Body of pancreas (tissue), 4 donors: ENCODE data around the gene HACD1. TPM values are rescaled to one million over a fixed set of nuclear protein-coding genes. Genes with fewer than 3 reads are reported as not detected.
"Not testable (repeated sequence)": the region's sequence is repeated elsewhere in the genome, so short reads cannot be mapped to it uniquely, and the experiment has no call there.

ENCODE experiments used
- ATAC-seq: fragments of 150-250 bp; one replicate; pipeline ENCODE4 v1.9.1; 2016
- DNase-seq, 4 donors: peaks; one replicate each; pipeline ENCODE4 v3.0.0-alpha.2; 2019
- H3K27ac ChIP-seq, 4 donors: fragments of 200-600 bp; sonication (generic); 1 replicate in 3 of 4; 2 replicates in 1 of 4; pipeline versions ENCODE4 v1.5.1 to v1.6.1; 2016 to 2019; ENCODE audit warnings: mild to moderate bottlenecking in 1 of 4, mixed read lengths in 1 of 4, moderate library complexity in 1 of 4
- H3K27me3 ChIP-seq, 2 donors: fragments of 200-600 bp; sonication (generic); one replicate each; pipeline ENCODE4 v1.6.0; 2016; ENCODE audit warnings: mild to moderate bottlenecking in 1 of 2
- H3K36me3 ChIP-seq, 2 donors: fragments of 200-600 bp; sonication (generic); replicated peaks in 1 of 2; 2 replicates each; pipeline ENCODE4 v1.5.1; 2016; ENCODE audit warnings: low read depth in 2 of 2; ENCODE audit not compliant: insufficient read depth in 1 of 2
- H3K4me1 ChIP-seq: fragments of 200-600 bp; sonication (generic); one replicate; pipeline ENCODE4 v1.6.0; 2016
- H3K4me3 ChIP-seq, 2 donors: fragments of 200-600 bp; sonication (generic); 1 replicate in 1 of 2; 2 replicates in 1 of 2; pipeline ENCODE4 v1.5.1; 2016 to 2019
- H3K9me3 ChIP-seq, 3 donors: fragments of 200-600 bp; sonication (generic); 1 replicate in 2 of 3; 2 replicates in 1 of 3; pipeline ENCODE4 v1.5.1; 2016
- CTCF ChIP-seq, 7 experiments: fragments of 450-650 bp in 4 of 7; fragments of 200-600 bp in 3 of 7; sonication (generic) in 3 of 7; IDR thresholded peaks; one replicate each; pipeline ENCODE4 v1.5.1; 2016 to 2019; ENCODE audit warnings: antibody characterized with exemption in 7 of 7
- POLR2A ChIP-seq, 3 donors: fragments of 450-650 bp; IDR thresholded peaks; one replicate each; pipeline ENCODE4 v1.6.1; 2016; ENCODE audit warnings: antibody characterized with exemption in 3 of 3, mild to moderate bottlenecking in 2 of 3
- WGBS, 2 donors: methylation state at CpG; one replicate each; pipeline ENCODE4 v1.1.5; 2017; 5-methylcytosine and 5-hydroxymethylcytosine counted together
- intact Hi-C: fragments of 100-400 bp; cut with DNase I; formaldehyde crosslinking; loops from one replicate; pipeline ENCODE4 v1.15.1; 2023
- total RNA-seq, 2 donors: library from RNA; depleted of rRNA; stranded (reverse); fragments of >200 nt; gene quantifications; one replicate each; pipeline ENCODE4 v1.1.0, GENCODE V29; 2016

Gene HACD1
- total RNA-seq, 2 donors from 2014 or later = 1.0 to 4.9 TPM

- WGBS, 2 donors = 95 to 98% methylated on average over 5 of the region's 5 CpGs
- H3K27ac ChIP-seq = no peak overlapping the region
- no peak for TF ChIP-seq POLR2A (IDR thresholded peaks at IDR 0.05)
- no peak for TF ChIP-seq CTCF (IDR thresholded peaks at IDR 0.05)
- intact Hi-C loops = no loop called here
- no peak overlapping the region for H3K4me3 ChIP-seq
- no peak for ATAC-seq
- H3K4me1 ChIP-seq = peaks cover 6% of the 10 kb centered on the region
- H3K36me3 ChIP-seq = no peaks in the 10 kb centered on the region
- no peaks in the 10 kb centered on the region for H3K9me3 ChIP-seq
- no peaks in the 10 kb centered on the region for H3K27me3 ChIP-seq
- no peak for DNase-seq
Measured at GRCh38 chr10:17637869-17638268, 20.7 kb upstream of the HACD1 start.

- ATAC-seq = no peak
- no peaks in the 10 kb centered on the region for H3K4me1 ChIP-seq
- intact Hi-C loops = no loop called here
- H3K9me3 ChIP-seq = no peaks in the 10 kb centered on the region
- H3K36me3 ChIP-seq = no peaks in the 10 kb centered on the region
- no peaks in the 10 kb centered on the region for H3K27me3 ChIP-seq
- TF ChIP-seq POLR2A (IDR thresholded peaks at IDR 0.05) = no peak
- TF ChIP-seq CTCF (IDR thresholded peaks at IDR 0.05) = no peak
- no peak overlapping the region for H3K4me3 ChIP-seq
- 65 to 71% methylated on average over 1 of the region's 1 CpG for whole genome bisulfite sequencing, 2 donors
- no peak overlapping the region for H3K27ac ChIP-seq
- no peak for DNase-seq
Measured at GRCh38 chr10:17633353-17633752, 16.2 kb upstream of the HACD1 start.

GRCh38 chr10:17632590-17632989 lies 15.4 kb upstream of the HACD1 start:
- H3K4me1 ChIP-seq, ATAC-seq, H3K27ac ChIP-seq, H3K9me3 ChIP-seq, intact Hi-C loops, H3K4me3 ChIP-seq, H3K27me3 ChIP-seq, H3K36me3 ChIP-seq, DNase-seq: not testable (repeated sequence)
- WGBS, 2 donors = 84 to 86% methylated on average over 8 of the region's 8 CpGs

- no peak for DNase-seq
- no peaks in the 10 kb centered on the region for H3K9me3 ChIP-seq
- H3K36me3 ChIP-seq = no peaks in the 10 kb centered on the region
- no peak overlapping the region for H3K4me3 ChIP-seq
- H3K4me1 ChIP-seq = no peaks in the 10 kb centered on the region
- TF ChIP-seq POLR2A (IDR thresholded peaks at IDR 0.05) (no peak), CTCF (IDR thresholded peaks at IDR 0.05) (no peak)
- no peaks in the 10 kb centered on the region for H3K27me3 ChIP-seq
- WGBS, 2 donors = 15 to 50% methylated on average over 1 of the region's 1 CpG
- intact Hi-C loops = no loop called here
- ATAC-seq = no peak
- H3K27ac ChIP-seq = no peak overlapping the region
Measured at GRCh38 chr10:17626656-17627055, 9.5 kb upstream of the HACD1 start.

- ATAC-seq (no peak), DNase-seq (no peak)
- TF ChIP-seq POLR2A (IDR thresholded peaks at IDR 0.05) = no peak
- no peak for TF ChIP-seq CTCF (IDR thresholded peaks at IDR 0.05)
- Histone ChIP-seq H3K9me3 (no peaks in the 10 kb centered on the region), H3K4me1 (no peaks in the 10 kb centered on the region), H3K4me3 (no peak overlapping the region), H3K27me3 (no peaks in the 10 kb centered on the region), H3K36me3 (no peaks in the 10 kb centered on the region), H3K27ac (no peak overlapping the region)
- whole genome bisulfite sequencing, 2 donors = 45 to 47% methylated on average over 3 of the region's 3 CpGs
- intact Hi-C loops = no loop called here
Measured at GRCh38 chr10:17624996-17625395, 7.8 kb upstream of the HACD1 start.
